ENCODE measurements around the gene CNP. TPM values are rescaled to one million over a fixed set of nuclear protein-coding genes. Genes with fewer than 3 reads are reported as not detected.

The CNP gene
- total and polyA plus RNA-seq, 10 of the 15 experiments (the other 5 are each of a cell fraction or from before 2014, with no cell fraction given) = 1.8 to 60.7 (median 31.4) TPM

- TF ChIP-seq BHLHE40 (IDR thresholded peaks at IDR 0.05; ENCODE audit: borderline replicate concordance in 1 of 2, low read depth in 2 of 2, low read length in 1 of 2) (no peak), POLR2A (IDR thresholded peaks at IDR 0.05; ENCODE audit: low read depth, low read length) (peak; percentile 43), ZNF207 (IDR thresholded peaks at IDR 0.05; ENCODE audit: borderline replicate concordance) (0 out of 2 replicates have a peak, but pooled peaks have one; percentile 22), JUNB (IDR thresholded peaks at IDR 0.05) (no peak), IRF3 (IDR thresholded peaks at IDR 0.05) (no peak), JUND (IDR thresholded peaks at IDR 0.05; ENCODE audit: low read depth, low read length) (no peak), WRNIP1 (IDR thresholded peaks at IDR 0.05; ENCODE audit: borderline replicate concordance, low read depth, low read length) (no peak), MYB (IDR thresholded peaks at IDR 0.05; ENCODE audit: borderline replicate concordance, low read depth, low read length) (no peak), ATF3 (IDR thresholded peaks at IDR 0.05; ENCODE audit: borderline replicate concordance, extremely low read depth, low read depth, low read length) (no peak), SIX5 (IDR thresholded peaks at IDR 0.05; ENCODE audit: low read depth, low read length, severe bottlenecking) (no peak), ZBTB11 (CRISPR knock-in tag; IDR thresholded peaks at IDR 0.05) (no peak), YY1 (IDR thresholded peaks at IDR 0.05; ENCODE audit: low read depth, low read length) (no peak), ZNF687 (IDR thresholded peaks at IDR 0.05) (no peak), ZNF24 (IDR thresholded peaks at IDR 0.05) (no peak), TAF1 (IDR thresholded peaks at IDR 0.05; ENCODE audit: borderline replicate concordance, low read depth, low read length) (no peak), RBBP5 (conservative IDR thresholded peaks at IDR 0.05) (no peak), E4F1 (IDR thresholded peaks at IDR 0.05; ENCODE audit: borderline replicate concordance, partially characterized antibody) (no peak), LARP7 (IDR thresholded peaks at IDR 0.05) (no peak), CBFB (IDR thresholded peaks at IDR 0.05; ENCODE audit: low read depth) (no peak; the same call in 1 of the 2 replicates)
Observed at GRCh38 chr17:41965694-41966462, 717 bp upstream of the CNP start (continued).
